HUES64 (cell line): Measurements from ENCODE around the gene RNF157.
"Not testable (repeated sequence)": the region's sequence is repeated elsewhere in the genome, so short reads cannot be mapped to it uniquely, and the experiment has no call there.

Experiments used
- H3K27ac ChIP-seq: 2 replicates; pipeline ENCODE4 v1.7.0; 2013; ENCODE audit warnings: low read depth, low read length, inconsistent platforms
- H3K27me3 ChIP-seq: 2 replicates; pipeline ENCODE4 v1.6.1; 2013; ENCODE audit warnings: mild to moderate bottlenecking, low read length; ENCODE audit not compliant: insufficient read depth
- H3K36me3 ChIP-seq: 2 replicates; pipeline ENCODE4 v1.6.1; 2013; ENCODE audit warnings: mild to moderate bottlenecking, low read length; ENCODE audit not compliant: insufficient read depth
- H3K4me1 ChIP-seq: 2 replicates; pipeline ENCODE4 v1.6.1; 2013; ENCODE audit warnings: mild to moderate bottlenecking, low read length, moderate library complexity; ENCODE audit not compliant: insufficient read depth
- H3K4me3 ChIP-seq: 2 replicates; pipeline ENCODE4 v1.5.1; 2013; ENCODE audit warnings: mild to moderate bottlenecking, low read length, moderate library complexity
- H3K9ac ChIP-seq: 2 replicates; pipeline ENCODE4 v1.6.1; 2013; ENCODE audit warnings: mild to moderate bottlenecking, low read depth, low read length
- H3K9me3 ChIP-seq: 2 replicates; pipeline ENCODE4 v1.6.1; 2013; ENCODE audit warnings: low read depth, low read length; ENCODE audit not compliant: insufficient read depth
- WGBS: fragments of 150-250, 120-280 bp; methylation state at CpG from one replicate; pipeline ENCODE4 v1.1.7; 2013; ENCODE audit warnings: missing lambda C conversion rate; 5-methylcytosine and 5-hydroxymethylcytosine counted together

Gene RNF157

GRCh38 chr17:76217081-76217480, 23.2 kb downstream of the RNF157 start:
- Histone ChIP-seq H3K4me3 (no peak overlapping the region), H3K9me3 (no peaks in the 10 kb centered on the region), H3K9ac (no peak overlapping the region), H3K27ac (no peak overlapping the region), H3K4me1 (peaks cover 18% of the 10 kb centered on the region), H3K27me3 (no peaks in the 10 kb centered on the region), H3K36me3 (no peaks in the 10 kb centered on the region)
- 100% methylated on average over 1 of the region's 3 CpGs for WGBS

- WGBS, result 75% methylated on average over 1 of the region's 2 CpGs
- H3K4me1 ChIP-seq, result peaks cover 19% of the 10 kb centered on the region
- H3K27ac ChIP-seq, result no peak overlapping the region
- no peaks in the 10 kb centered on the region for H3K9me3 ChIP-seq
- H3K4me3 ChIP-seq, result no peak overlapping the region
- no peak overlapping the region for H3K9ac ChIP-seq
- H3K36me3 ChIP-seq, result no peaks in the 10 kb centered on the region
- no peaks in the 10 kb centered on the region for H3K27me3 ChIP-seq
Measured at GRCh38 chr17:76213491-76213890, 26.8 kb downstream of the RNF157 start.

- H3K4me3 ChIP-seq, result no peak overlapping the region
- no peaks in the 10 kb centered on the region for H3K36me3 ChIP-seq
- H3K27ac ChIP-seq, result no peak overlapping the region
- H3K27me3 ChIP-seq, result no peaks in the 10 kb centered on the region
- no peak overlapping the region for H3K9ac ChIP-seq
- peaks cover 7% of the 10 kb centered on the region; the same call in 1 of the 2 replicates for H3K4me1 ChIP-seq
- no peaks in the 10 kb centered on the region for H3K9me3 ChIP-seq
- WGBS, result 87% methylated on average over 1 of the region's 1 CpG
Measured at GRCh38 chr17:76208120-76208519, 32.2 kb downstream of the RNF157 start.

- H3K9ac ChIP-seq, result no peak overlapping the region
- H3K27ac ChIP-seq, result no peak overlapping the region
- no peak overlapping the region for H3K4me3 ChIP-seq
- H3K36me3 ChIP-seq, result no peaks in the 10 kb centered on the region
- H3K27me3 ChIP-seq, result no peaks in the 10 kb centered on the region
- no peaks in the 10 kb centered on the region for H3K9me3 ChIP-seq
- whole genome bisulfite sequencing, result 87% methylated on average over 7 of the region's 7 CpGs
- H3K4me1 ChIP-seq, result 0 out of 2 replicates have a peak, but pooled peaks cover 3% of the 10 kb centered on the region
Measured at GRCh38 chr17:76207275-76208059, 32.8 kb downstream of the RNF157 start.

GRCh38 chr17:76205542-76206144, 34.6 kb downstream of the RNF157 start:
- not testable (repeated sequence) for H3K4me3 ChIP-seq, H3K27ac ChIP-seq, H3K4me1 ChIP-seq, H3K27me3 ChIP-seq, H3K36me3 ChIP-seq, H3K9me3 ChIP-seq, H3K9ac ChIP-seq
- WGBS, result 96% methylated on average over 6 of the region's 9 CpGs

GRCh38 chr17:76204277-76204676, 36.0 kb downstream of the RNF157 start:
- H3K9me3 ChIP-seq, result no peaks in the 10 kb centered on the region
- H3K4me3 ChIP-seq, result no peak overlapping the region
- no peak overlapping the region for H3K9ac ChIP-seq
- H3K27ac ChIP-seq, result no peak overlapping the region
- WGBS, result 71% methylated on average over 3 of the region's 3 CpGs
- no peaks in the 10 kb centered on the region for H3K4me1 ChIP-seq
- H3K36me3 ChIP-seq, result no peaks in the 10 kb centered on the region
- no peaks in the 10 kb centered on the region for H3K27me3 ChIP-seq

- no peaks in the 10 kb centered on the region for H3K4me1 ChIP-seq
- no peaks in the 10 kb centered on the region for H3K9me3 ChIP-seq
- H3K4me3 ChIP-seq, result no peak overlapping the region
- no peak overlapping the region for H3K9ac ChIP-seq
- no peak overlapping the region for H3K27ac ChIP-seq
- H3K27me3 ChIP-seq, result no peaks in the 10 kb centered on the region
- WGBS, result 92% methylated on average over 4 of the region's 4 CpGs
- H3K36me3 ChIP-seq, result no peaks in the 10 kb centered on the region
Measured at GRCh38 chr17:76200354-76200753, 39.9 kb downstream of the RNF157 start.

- Histone ChIP-seq H3K4me1 (no peaks in the 10 kb centered on the region), H3K27me3 (no peaks in the 10 kb centered on the region), H3K9me3 (no peaks in the 10 kb centered on the region), H3K27ac (no peak overlapping the region), H3K36me3 (no peaks in the 10 kb centered on the region), H3K9ac (no peak overlapping the region), H3K4me3 (no peak overlapping the region)
- 92% methylated on average over 4 of the region's 4 CpGs for WGBS
Measured at GRCh38 chr17:76199469-76199868, 40.8 kb downstream of the RNF157 start.

- no peak overlapping the region for H3K9ac ChIP-seq
- H3K9me3 ChIP-seq, result no peaks in the 10 kb centered on the region
- H3K27me3 ChIP-seq, result no peaks in the 10 kb centered on the region
- no peaks in the 10 kb centered on the region for H3K36me3 ChIP-seq
- no peak overlapping the region for H3K4me3 ChIP-seq
- 0 out of 2 replicates have a peak, but pooled peaks cover 4% of the 10 kb centered on the region for H3K4me1 ChIP-seq
- 93% methylated on average over 5 of the region's 5 CpGs for WGBS
- H3K27ac ChIP-seq, result no peak overlapping the region
Measured at GRCh38 chr17:76198702-76199101, 41.6 kb downstream of the RNF157 start.

- 88% methylated on average over 2 of the region's 2 CpGs for WGBS
- peaks cover 11% of the 10 kb centered on the region for H3K4me1 ChIP-seq
- H3K36me3 ChIP-seq, result no peaks in the 10 kb centered on the region
- H3K9me3 ChIP-seq, result no peaks in the 10 kb centered on the region
- H3K4me3 ChIP-seq, result no peak overlapping the region
- no peak overlapping the region for H3K27ac ChIP-seq
- no peak overlapping the region for H3K9ac ChIP-seq
- no peaks in the 10 kb centered on the region for H3K27me3 ChIP-seq
Measured at GRCh38 chr17:76197911-76198310, 42.4 kb downstream of the RNF157 start.

- H3K27me3 ChIP-seq, result no peaks in the 10 kb centered on the region
- H3K4me1 ChIP-seq, result peaks cover 20% of the 10 kb centered on the region
- H3K9me3 ChIP-seq, result no peaks in the 10 kb centered on the region
- WGBS, result 94% methylated on average over 3 of the region's 3 CpGs
- H3K9ac ChIP-seq, result no peak overlapping the region
- H3K36me3 ChIP-seq, result no peaks in the 10 kb centered on the region
- H3K4me3 ChIP-seq, result no peak overlapping the region
- H3K27ac ChIP-seq, result no peak overlapping the region
Measured at GRCh38 chr17:76196675-76197074, 43.6 kb downstream of the RNF157 start.
